Omental fat pad (tissue), 4 donors: ENCODE data around the gene LRRC15. TPM values are rescaled to one million over a fixed set of nuclear protein-coding genes. Genes with fewer than 3 reads are reported as not detected.

Experiments
- total RNA-seq, 4 donors: library from RNA; depleted of rRNA; stranded (reverse); fragments of >200 nt; gene quantifications; one replicate each; pipeline ENCODE4 v1.1.0, GENCODE V29; 2016

LRRC15 gene
- total RNA-seq, 4 donors from 2014 or later, result 0.12 to 0.37 (median 0.13) TPM; not detected in 1

Other genes starting within 250 kb of the LRRC15 start
- 10 to 100 TPM in 3 of 4 donors, 1 to 10 TPM in 1; 8.3 to 23.9 (median 12.7) TPM for gene HES1, start 233.6 kb downstream of the LRRC15 start, total RNA-seq
- under 1 TPM in 2 of 4 donors, not detected in 2; 0.24 to 0.50 TPM for gene CPN2, start 18.4 kb downstream of the LRRC15 start, total RNA-seq
- under 1 TPM in 2 of 4 donors, not detected in 2; 0.19 to 0.96 TPM for gene GP5, start 29.5 kb upstream of the LRRC15 start, total RNA-seq
- gene ATP13A3, start 117.3 kb upstream of the LRRC15 start, total RNA-seq, result 100 to 1,000 TPM; 124 to 638 (median 294) TPM